HG03571 (cell line): Measurements from ENCODE around the gene TMEM184C.

Experiments used
- ATAC-seq: cut with Tn5 transposase; IDR thresholded peaks from one replicate; pipeline ENCODE4 v1.9.1; 2021; ENCODE audit not compliant: unreplicated experiment

Gene TMEM184C

DNA sequence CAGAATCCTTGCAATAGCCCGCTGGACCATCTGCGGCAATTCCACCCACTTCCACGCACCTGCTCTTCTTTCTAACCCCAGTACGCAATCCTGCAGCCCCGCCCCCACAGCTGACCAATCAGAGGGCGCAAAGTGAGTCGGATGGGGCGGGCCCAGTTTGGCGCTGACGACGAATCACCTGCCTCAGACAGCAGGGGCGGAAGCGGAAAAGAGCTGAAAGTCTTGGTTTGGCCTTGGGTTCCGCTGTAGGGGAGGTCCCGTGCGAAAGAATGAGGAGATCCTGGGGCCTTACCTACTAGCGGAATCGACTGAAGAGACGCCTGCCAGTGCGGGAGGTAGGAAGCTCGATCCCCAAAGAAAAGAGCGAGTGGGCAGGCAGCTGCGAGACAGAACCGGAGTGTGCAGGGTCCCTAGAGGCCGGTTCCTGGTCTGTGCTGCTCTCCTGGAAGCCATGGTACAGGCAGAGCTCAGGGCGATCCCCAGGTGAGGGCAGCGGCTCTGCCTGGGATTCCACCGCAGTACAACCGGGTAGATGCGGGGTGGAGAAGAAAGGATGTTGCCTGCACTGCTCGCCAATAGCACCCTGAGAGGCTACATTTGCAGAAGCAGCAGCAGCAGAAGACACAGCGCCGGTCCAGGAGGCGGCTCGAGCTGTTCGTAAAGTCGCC lies at the start of gene TMEM184C:
TSS of gene TMEM184C (plus strand) at position 225 of the 668 bp plus-strand sequence. CDS start 560 bp downstream, outside the sequence.
- peak; percentile 100 for ATAC-seq

DNA sequence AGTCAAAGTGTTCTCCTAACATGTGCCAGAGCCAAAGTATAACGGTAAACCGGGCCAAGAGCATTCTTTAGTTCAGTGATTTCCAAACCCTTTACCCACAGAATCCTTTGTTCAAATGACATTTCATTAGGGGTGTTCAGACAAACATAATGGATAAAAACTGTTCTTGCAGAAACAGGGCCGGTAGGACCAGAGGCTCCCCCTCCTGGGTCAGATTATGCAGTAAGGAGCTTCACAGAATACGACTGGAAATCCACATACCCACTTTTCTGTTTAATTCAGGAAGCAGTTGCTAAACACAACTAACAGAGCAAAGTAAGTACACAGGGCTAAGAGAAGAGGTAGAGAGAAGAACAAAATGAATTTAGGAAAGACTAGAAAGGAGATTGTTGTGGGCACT lies 46.6 kb upstream of the TMEM184C start:
- no peak for ATAC-seq

DNA sequence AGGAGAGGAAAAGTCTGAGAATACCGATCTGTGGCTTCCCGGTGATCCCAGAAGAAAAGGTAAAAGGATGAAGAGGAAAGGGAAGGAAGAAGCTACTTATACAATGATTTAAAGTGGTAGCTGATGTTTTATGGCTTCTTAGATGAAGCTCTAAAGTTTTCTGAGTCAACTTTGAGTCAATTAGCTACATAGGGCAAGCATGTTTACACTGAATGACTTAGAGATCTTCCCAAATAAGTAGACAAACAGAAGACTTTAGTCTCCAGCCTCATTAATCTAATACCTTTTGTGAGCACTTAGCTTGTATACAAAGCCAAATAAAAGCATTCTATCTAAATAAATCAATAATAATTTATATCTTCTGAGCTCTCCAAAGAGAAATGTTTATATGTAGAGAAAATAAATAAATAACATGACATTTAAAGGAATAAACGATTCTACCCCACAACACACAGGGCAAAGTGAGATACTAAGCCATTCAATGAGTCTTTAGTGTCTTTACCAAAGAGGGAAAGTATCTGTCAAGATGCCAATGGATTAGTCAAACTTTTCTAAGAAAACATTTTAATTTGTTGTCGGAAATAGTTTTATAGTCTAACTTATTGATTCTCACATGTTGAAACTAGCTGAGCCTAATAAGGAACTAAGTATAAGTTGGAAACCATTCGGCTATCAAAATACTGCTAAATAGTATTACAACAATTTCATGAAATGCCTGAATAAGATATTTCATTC lies 46.0 kb upstream of the TMEM184C start:
- no peak for ATAC-seq

DNA sequence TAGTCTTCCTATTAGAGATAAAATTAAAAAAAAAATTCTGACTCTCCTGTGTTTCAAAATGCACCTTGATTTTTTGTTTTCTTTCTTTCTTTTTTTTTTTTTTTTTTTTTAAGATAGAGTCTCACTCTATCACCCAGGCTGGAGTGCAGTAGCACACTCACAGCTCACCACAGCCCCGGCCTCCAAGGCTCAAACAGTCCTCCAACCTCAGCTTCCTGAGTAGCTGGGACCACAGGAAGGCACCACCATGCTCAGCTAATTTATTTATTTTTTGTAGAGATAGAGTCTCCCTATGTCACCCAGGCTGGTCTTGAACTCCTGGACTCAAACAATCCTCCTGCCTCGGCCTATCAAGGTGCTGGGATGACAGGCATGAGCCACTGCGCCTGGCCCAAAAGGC lies 41.1 kb upstream of the TMEM184C start:
- no peak for ATAC-seq

DNA sequence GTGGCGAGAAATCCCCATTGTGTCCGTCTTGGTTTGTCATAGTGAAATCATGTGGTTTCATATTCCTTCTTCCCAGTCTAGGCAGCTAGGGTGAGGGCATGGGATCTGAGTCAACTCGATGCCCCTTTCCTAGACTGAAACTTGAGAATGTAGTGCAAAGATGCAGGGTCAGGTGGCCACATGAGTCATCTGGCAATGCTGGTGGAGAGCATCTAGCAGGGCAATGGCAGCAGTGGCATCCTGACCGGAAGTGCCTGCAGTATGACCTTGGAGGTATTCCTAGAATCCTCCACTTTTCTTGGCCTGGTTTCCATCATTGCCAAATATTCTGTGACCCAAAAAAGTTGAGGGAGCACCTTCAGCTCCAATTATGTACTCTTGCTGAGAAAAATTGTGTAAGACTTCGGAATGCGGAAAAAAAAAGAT lies 39.1 kb upstream of the TMEM184C start:
- ATAC-seq, result no peak

DNA sequence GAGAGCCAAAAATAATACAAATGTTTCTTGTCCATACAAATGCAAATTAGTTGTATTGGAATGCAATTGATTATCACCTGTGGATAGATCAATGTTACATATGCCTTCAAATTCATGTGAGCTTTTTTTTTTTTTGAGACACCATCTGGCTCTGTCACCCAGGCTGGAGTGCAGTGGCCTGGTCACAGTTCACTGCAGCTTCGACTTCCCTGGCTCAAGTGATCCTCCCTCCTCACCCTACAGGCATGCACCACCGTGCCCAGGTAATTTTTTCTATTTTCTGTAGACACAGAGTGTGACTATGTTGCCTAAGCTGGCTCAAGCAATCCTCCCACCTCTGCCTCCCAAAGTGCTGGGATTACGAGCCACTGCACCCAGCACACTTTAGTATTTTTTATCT lies 38.6 kb upstream of the TMEM184C start:
- no peak for ATAC-seq

DNA sequence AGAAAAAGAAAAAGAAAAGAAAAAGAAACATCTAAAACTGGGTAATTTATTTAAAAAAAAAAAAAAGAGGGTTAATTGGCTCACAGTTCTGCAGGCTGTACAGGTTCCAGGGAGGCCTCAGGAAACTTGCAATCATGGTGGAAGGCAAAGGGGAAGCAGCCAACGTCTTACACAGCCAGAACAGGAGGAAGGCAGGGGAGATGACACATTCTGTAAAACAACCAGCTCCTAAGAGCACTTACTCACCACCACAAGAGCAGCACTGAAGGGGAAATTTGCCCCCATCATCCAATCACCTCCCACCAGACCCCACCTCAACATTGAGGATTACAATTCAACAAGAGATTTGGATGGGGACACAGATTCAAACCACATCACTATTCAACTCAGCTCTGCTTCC lies 36.8 kb upstream of the TMEM184C start:
- ATAC-seq, result no peak

DNA sequence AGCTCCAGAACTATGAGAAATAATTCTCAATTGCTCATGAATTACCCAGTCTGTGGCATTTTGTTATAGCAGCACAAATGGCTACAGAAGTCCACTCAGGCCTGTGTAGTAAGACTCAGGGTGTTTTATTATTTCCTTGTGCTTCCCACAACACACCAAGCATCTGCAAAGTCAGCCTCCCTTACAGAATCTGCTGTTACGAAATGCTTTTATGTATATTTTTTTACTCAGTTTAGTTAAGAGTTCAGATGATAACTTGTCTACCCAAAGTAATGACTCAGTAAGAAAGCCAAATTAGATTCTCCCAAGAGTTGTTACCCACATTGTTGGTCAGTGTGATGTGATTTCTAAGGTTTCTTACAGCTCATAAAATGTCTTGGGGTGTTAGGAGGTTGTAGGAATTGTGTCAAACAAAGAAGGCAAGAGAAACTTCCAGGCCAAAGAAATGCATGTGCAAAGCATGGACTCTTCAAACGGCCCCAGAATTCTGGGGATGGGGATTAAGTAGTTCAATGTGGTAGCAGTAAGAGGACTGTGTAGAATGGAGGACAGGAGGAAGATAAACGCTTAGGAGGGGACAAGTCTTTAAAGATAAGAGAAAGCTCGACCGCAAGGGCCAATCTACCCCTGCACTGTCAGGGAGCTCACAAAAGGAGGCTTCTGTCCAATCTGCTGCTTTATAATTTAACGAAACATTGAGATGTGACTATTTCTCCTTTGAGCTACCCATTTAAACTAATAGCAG lies 35.4 kb upstream of the TMEM184C start:
- ATAC-seq, result no peak

DNA sequence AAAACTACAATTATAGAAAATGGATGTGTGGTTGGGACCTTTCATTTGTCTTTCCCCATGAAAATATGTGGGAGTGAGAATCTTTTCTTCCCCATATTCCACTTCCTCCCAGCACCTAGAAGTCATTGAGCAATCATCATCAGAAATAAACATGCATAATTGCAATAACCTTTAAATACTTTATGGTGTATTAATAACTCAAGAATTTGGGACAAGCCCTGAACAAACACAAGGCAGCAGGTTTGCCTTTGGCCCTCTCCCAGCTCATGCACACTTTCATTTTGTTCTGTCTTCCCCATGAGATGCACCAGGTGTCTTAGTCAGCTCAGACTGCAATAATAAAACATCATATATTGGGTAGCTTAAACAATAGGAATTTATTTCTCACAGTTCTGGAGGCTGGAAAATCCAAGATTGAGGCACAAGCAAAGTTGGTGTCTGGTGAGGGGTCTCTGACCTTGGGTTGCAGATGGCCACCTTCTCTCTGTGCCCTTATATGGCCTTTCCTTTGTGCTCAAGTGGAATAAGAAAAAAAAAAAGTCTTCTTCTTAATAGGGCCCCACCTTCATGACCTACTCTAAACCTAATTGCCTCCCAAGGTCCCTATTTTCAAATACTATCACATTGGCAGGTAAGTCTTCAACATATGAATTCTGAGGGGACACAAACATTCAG lies 34.7 kb upstream of the TMEM184C start:
- ATAC-seq, result no peak

DNA sequence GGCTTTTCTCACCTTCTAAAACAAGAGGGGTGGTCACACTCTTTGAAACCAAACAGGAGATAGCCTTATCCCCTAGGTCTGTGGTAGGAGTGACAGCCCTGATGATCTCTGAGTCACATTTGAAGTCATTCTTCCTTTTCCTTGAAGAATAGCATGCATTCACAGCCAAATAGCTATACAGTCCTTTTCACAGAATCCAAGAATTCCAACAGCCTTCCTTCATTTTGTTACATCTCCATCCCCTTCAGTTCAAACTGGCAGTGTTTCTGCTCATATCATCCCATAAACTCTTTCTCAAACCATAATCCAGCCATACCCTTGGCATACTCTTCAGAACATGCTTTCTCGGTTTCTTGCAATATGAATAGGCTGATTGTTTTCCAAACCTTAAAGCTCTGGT lies 33.3 kb upstream of the TMEM184C start:
- no peak for ATAC-seq

DNA sequence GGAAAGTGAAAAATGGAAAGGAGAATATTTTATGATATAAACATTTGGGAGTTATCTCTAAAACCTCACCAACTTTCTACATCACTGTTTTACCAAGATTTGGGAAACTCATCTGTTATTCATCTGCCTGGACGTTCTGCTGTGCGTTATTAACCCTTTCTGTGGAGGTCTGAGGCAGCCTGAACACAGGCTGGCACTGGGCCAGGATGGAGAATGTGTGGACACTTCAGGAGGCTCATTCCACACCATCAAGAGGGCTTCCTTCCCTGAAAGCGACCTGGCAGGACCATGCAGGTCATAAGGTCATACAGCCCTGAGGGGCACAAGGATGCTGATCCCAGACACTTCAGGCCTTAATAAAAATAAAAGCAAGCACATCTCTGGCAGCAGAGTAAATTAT lies 31.2 kb upstream of the TMEM184C start:
- ATAC-seq, result no peak

DNA sequence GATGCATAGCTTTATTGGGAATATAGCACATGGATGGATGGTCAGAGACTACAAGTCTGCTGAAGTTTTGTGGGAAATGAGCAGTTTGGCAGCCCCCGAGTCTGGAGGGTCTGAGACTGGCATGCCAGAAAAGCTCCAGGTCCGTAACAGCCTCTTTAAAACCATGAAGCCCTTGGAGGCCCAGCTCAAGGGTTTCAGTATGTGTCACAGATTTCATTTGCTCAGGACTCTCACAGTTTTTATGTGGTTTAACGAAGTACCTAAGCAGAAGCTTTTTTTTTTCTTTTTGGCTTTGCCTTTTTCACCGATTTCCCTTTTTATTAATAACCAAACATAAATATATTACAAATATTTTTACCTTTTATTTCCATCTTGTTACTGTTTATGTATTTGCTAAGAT lies 30.6 kb upstream of the TMEM184C start:
- ATAC-seq, result peak; percentile 64

DNA sequence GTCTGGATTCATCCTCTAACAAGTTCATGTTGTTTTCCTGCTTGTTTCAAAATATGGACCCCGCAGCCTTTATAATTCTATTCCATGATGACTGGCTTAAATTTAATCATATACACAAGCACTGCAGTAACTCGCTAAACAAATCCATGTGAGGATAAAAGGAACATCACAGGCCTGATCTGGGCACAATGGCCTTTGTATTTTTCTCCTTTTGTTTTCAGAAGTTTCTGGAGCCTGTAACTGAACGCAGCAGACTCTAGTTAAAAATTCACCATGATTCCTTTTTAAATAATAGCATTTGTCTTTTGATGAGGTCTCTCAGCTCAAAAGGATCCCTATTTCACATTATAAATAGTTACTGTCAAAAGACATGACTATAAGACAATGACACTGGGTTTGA lies 30.2 kb upstream of the TMEM184C start:
- no peak for ATAC-seq

DNA sequence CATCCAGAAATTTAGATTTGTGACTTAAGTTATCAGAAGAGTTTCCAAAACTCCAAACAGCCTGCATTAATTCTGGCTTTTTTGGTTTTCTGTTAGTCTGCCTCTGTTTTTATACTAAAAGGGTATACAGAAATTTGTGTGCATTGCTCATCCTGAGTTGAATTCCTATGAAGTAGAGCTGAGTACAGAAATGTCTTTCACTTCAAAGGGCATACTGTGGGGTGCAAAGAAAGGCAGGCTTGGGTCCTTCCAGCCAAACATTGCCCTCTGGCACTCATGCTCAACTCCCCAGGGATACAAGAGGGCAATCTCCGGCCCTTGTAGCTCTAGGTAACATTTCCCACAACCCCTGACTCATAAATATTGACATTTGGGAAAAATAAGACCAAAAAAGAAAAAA lies 27.6 kb upstream of the TMEM184C start:
- no peak for ATAC-seq

DNA sequence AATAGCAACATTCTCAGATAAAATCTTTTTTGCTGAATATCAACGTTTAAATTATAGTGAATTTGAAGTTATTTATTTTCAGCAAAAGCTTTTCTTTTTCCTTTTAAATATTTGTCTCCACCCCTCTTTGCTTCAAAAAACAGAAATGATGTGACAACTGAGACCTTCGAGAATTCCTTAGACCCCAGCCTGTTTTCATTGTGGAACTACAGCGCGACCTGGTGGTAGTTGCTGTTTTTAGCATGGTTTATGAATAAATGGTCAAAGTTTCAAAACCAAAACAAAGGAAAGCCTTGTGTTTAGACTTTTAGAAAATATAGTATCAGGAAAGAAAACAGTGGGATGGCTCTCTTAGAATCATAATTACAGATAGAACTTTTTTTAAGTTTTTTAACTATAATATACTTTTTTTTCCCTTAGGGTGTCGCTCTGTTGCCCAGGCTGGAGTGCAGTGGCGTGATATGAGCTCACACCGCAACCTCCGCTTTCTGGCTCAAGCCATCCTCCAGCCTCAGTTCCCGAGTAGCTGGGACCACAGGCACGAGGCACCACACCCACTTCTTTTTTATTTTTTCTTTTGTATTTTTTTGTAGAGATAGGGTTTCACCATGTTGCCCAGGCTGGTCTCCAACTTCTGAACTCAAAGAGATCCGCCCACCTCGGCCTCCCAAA lies 26.8 kb upstream of the TMEM184C start:
- no peak for ATAC-seq

DNA sequence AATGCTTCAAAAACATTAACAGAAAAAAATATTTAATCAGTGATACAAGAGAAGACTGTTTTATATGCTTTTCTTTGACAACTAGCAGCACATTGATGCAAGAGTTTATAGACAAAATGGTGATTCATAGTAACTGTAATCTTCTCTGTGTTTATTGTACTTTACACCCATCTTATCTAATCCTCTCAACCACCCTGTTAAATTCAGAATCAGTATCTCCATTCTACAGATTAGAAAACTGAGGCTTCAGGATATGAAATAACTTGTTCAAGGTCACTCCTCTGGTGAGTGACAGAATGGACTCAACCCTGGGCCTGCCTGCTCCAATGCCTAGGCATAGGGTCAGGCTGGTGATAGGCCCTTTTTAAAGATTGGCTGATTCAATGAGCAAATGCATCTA lies 26.1 kb upstream of the TMEM184C start:
- ATAC-seq, result no peak

DNA sequence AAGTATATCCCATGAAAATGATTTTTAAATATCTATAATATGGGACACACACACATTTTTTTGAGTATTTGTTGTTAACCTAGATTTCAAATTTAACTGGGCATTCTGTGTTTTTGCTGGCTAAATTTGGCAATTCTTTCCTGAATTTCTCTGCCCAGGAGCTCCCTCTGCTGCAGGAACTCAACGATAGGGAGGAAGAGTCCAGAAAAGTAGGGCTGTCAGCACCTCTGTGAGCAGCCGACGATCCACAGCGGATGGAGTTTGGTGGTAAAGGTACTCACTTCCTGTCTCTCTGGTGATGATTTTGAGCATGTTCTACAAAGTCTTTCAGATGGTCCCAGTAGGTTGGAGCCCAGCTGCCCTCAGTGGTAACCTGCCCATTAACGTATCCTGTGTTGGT lies 23.1 kb upstream of the TMEM184C start:
- ATAC-seq, result no peak

DNA sequence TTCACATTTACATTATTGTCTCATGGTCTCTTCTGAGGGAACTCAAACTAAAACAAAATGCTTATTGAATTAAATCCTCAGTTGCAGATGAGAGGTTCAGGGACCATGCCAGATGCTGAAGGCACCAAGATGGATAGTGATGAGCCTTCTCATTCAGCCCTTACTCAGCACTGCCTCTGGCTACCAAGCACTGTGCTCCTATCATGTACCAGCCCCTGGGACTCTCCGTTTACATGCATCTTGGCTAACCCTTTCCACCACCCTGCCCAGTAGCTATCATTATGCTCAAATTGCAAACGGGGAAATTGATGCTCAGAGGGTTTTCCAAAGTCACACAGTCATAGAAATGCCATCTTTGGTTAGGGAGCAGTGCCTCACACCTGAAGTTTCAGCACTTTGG lies 22.6 kb upstream of the TMEM184C start:
- no peak for ATAC-seq

DNA sequence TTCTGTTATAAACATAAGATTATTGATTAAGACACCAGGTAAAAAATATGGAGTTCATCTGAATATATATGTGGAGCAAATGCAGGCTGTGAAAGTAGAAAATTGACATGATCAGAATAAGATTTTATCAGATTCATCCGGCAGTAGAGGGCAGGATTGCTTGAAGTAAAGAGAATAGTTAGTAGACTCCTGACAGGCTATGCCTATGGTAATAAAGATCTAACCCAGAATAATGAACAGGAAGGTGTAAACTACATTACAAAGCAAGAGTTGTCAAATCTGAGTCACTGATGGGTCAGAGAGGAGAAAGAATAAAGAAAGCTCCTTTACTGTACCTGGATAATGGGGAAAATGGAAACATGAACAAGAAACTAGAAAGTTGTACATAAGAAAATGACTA lies 20.8 kb upstream of the TMEM184C start:
- ATAC-seq, result no peak

DNA sequence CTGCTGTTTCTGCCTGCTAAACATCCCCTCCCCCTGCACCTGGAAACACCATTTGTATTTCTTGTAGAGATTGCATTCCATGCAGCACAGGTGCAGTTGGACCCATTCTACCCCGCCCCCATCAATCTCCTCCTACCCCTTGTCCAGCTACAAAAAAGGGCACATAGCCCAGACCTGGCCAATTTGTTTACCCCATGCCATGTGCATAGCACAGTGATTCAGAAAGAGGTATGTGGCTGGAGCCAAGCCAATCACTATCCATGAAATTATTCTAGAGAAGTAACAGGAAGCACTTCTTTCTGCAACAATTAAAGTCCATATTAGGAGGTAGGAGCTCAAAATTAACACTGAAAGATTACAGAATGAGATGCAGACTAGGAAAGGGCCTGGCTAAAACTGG lies 20.2 kb upstream of the TMEM184C start:
- no peak for ATAC-seq

DNA sequence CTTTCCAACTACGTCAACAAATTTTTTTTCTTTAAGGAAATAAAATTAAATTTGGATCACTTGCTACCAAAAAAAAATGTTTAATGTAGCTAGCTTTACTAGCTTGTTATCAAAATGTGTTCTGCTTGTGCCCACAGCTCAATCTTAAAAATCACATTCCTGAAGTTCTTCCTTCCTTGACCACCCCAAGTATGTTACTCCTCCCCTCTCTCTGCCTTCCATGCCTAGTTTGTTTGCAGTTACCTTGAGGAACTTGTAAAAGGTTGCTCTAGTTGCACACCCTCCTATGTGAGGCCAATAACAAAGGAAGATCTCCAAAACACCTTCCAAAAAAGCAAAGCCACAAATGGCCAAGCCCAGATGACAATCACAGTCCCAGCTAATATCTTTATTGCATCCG lies 19.6 kb upstream of the TMEM184C start:
- ATAC-seq, result no peak
